KOPT-K1 (cell line): ENCODE measurements around the gene AP3M1.

ENCODE experiments used
- H3K27ac ChIP-seq: fragments of 200-600 bp; sonication (generic); 2 replicates; pipeline ENCODE4 v1.5.1; 2016; ENCODE audit warnings: antibody characterized with exemption, mild to moderate bottlenecking, low read depth, low read length; ENCODE audit not compliant: poor library complexity, severe bottlenecking
- H3K36me3 ChIP-seq: fragments of 200-600 bp; sonication (generic); 2 replicates; pipeline ENCODE4 v1.5.1; 2017; ENCODE audit warnings: antibody characterized with exemption, mild to moderate bottlenecking, low read length, moderate library complexity; ENCODE audit not compliant: insufficient read depth
- H3K9me3 ChIP-seq: fragments of 200-600 bp; sonication (generic); 2 replicates; pipeline ENCODE4 v1.5.1; 2017; ENCODE audit warnings: antibody characterized with exemption, low read length, mild to moderate bottlenecking; ENCODE audit not compliant: insufficient read depth, poor library complexity, severe bottlenecking

Gene AP3M1

GRCh38 chr10:74086317-74086716 lies 64.3 kb downstream of the AP3M1 start:
- H3K9me3 ChIP-seq, result no peaks in the 10 kb centered on the region
- H3K27ac ChIP-seq, result no peak overlapping the region
- no peaks in the 10 kb centered on the region for H3K36me3 ChIP-seq

- Histone ChIP-seq H3K9me3 (no peaks in the 10 kb centered on the region), H3K27ac (no peak overlapping the region), H3K36me3 (no peaks in the 10 kb centered on the region)
These were observed 65.7 kb downstream of the AP3M1 start for GRCh38 chr10:74084955-74085354.

- Histone ChIP-seq H3K9me3 (no peaks in the 10 kb centered on the region), H3K27ac (no peak overlapping the region), H3K36me3 (no peaks in the 10 kb centered on the region)
These were observed 67.3 kb downstream of the AP3M1 start for GRCh38 chr10:74083304-74083703.

- no peaks in the 10 kb centered on the region for H3K36me3 ChIP-seq
- H3K9me3 ChIP-seq, result no peaks in the 10 kb centered on the region
- H3K27ac ChIP-seq, result no peak overlapping the region
These were observed 68.5 kb downstream of the AP3M1 start for GRCh38 chr10:74081941-74082718.

GRCh38 chr10:74081192-74081803 lies 69.3 kb downstream of the AP3M1 start:
- no peaks in the 10 kb centered on the region for H3K36me3 ChIP-seq
- H3K27ac ChIP-seq, result no peak overlapping the region
- no peaks in the 10 kb centered on the region for H3K9me3 ChIP-seq

- H3K27ac ChIP-seq, result no peak overlapping the region
- no peaks in the 10 kb centered on the region for H3K9me3 ChIP-seq
- H3K36me3 ChIP-seq, result no peaks in the 10 kb centered on the region
These were observed 70.6 kb downstream of the AP3M1 start for GRCh38 chr10:74079936-74080590.

- Histone ChIP-seq H3K9me3 (no peaks in the 10 kb centered on the region), H3K36me3 (no peaks in the 10 kb centered on the region), H3K27ac (no peak overlapping the region)
These were observed 71.3 kb downstream of the AP3M1 start for GRCh38 chr10:74079028-74079935.

GRCh38 chr10:74078037-74078436 lies 72.6 kb downstream of the AP3M1 start:
- Histone ChIP-seq H3K9me3 (no peaks in the 10 kb centered on the region), H3K36me3 (no peaks in the 10 kb centered on the region), H3K27ac (no peak overlapping the region)

GRCh38 chr10:74077416-74077815 lies 73.2 kb downstream of the AP3M1 start:
- Histone ChIP-seq H3K36me3 (no peaks in the 10 kb centered on the region), H3K27ac (no peak overlapping the region), H3K9me3 (no peaks in the 10 kb centered on the region)

- Histone ChIP-seq H3K9me3 (no peaks in the 10 kb centered on the region), H3K27ac (no peak overlapping the region), H3K36me3 (no peaks in the 10 kb centered on the region)
These were observed 73.7 kb downstream of the AP3M1 start for GRCh38 chr10:74076961-74077360.

- H3K9me3 ChIP-seq, result no peaks in the 10 kb centered on the region
- H3K36me3 ChIP-seq, result no peaks in the 10 kb centered on the region
- H3K27ac ChIP-seq, result no peak overlapping the region
These were observed 74.7 kb downstream of the AP3M1 start for GRCh38 chr10:74075906-74076305.

GRCh38 chr10:74072503-74072902 lies 78.1 kb downstream of the AP3M1 start:
- no peaks in the 10 kb centered on the region for H3K36me3 ChIP-seq
- no peaks in the 10 kb centered on the region for H3K9me3 ChIP-seq
- no peak overlapping the region for H3K27ac ChIP-seq

GRCh38 chr10:74071157-74071556 lies 79.5 kb downstream of the AP3M1 start:
- H3K27ac ChIP-seq, result no peak overlapping the region
- H3K9me3 ChIP-seq, result no peaks in the 10 kb centered on the region
- H3K36me3 ChIP-seq, result no peaks in the 10 kb centered on the region
